NB4 (cell line): Measurements from ENCODE around the gene FAIM2.

Source experiments
- DNase-seq: peaks from one replicate; pipeline ENCODE4 v3.0.0; 2010; ENCODE audit warnings: low read depth
- H3K4me3 ChIP-seq: one replicate; pipeline ENCODE4 v1.5.1; 2011; ENCODE audit warnings: mild to moderate bottlenecking, low read depth, low read length, moderate library complexity
- MAX ChIP-seq: IDR thresholded peaks from 2 replicates; pipeline ENCODE4 v1.6.1; 2011; ENCODE audit warnings: low read depth, low read length
- MYC ChIP-seq: IDR thresholded peaks from 2 replicates; pipeline ENCODE4 v1.6.1; 2011; ENCODE audit warnings: low read depth, low read length
- POLR2A ChIP-seq: IDR thresholded peaks from 2 replicates; pipeline ENCODE4 v1.6.1; 2011; ENCODE audit warnings: mild to moderate bottlenecking; ENCODE audit not compliant: insufficient read length; ENCODE audit errors: extremely low read depth
- TF ChIP-seq, protein P1 (sequence below): IDR thresholded peaks from one replicate; pipeline ENCODE4 v1.5.1; 2012; ENCODE audit warnings: low read depth, low read length

Gene FAIM2

GRCh38 chr12:49878021-49878420, 25.7 kb downstream of the FAIM2 start:
- no peak overlapping the region for H3K4me3 ChIP-seq
- no peak for DNase-seq
- TF ChIP-seq POLR2A = no peak
- no peak for TF ChIP-seq MYC
- no peak for TF ChIP-seq MAX
- TF ChIP-seq, protein P1, sequence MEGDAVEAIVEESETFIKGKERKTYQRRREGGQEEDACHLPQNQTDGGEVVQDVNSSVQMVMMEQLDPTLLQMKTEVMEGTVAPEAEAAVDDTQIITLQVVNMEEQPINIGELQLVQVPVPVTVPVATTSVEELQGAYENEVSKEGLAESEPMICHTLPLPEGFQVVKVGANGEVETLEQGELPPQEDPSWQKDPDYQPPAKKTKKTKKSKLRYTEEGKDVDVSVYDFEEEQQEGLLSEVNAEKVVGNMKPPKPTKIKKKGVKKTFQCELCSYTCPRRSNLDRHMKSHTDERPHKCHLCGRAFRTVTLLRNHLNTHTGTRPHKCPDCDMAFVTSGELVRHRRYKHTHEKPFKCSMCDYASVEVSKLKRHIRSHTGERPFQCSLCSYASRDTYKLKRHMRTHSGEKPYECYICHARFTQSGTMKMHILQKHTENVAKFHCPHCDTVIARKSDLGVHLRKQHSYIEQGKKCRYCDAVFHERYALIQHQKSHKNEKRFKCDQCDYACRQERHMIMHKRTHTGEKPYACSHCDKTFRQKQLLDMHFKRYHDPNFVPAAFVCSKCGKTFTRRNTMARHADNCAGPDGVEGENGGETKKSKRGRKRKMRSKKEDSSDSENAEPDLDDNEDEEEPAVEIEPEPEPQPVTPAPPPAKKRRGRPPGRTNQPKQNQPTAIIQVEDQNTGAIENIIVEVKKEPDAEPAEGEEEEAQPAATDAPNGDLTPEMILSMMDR = no peak

DNA sequence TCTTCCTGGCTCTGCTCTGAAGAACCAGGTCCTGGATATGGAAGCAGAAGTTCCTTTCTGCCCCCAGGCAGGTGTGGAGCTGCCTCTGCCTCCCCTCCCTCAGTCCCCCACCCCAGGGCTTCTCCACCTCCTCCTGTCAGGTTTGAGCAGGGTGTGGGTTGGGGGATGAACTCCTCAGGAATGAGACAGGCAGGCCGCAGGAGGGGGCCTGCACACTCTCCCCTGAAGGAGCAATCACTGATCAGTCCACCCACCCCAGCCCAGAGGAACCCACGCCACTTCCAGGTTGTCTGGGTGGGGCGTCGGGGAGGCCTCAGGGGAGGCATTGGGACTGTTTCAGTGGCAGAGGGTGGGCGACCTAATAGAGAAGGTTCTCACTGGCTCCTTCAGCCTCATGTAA, 26.6 kb downstream of the FAIM2 start:
- TF ChIP-seq MYC (no peak), MAX (no peak), POLR2A (no peak)
- TF ChIP-seq, protein P1 = no peak
- H3K4me3 ChIP-seq = no peak overlapping the region
- no peak for DNase-seq

DNA sequence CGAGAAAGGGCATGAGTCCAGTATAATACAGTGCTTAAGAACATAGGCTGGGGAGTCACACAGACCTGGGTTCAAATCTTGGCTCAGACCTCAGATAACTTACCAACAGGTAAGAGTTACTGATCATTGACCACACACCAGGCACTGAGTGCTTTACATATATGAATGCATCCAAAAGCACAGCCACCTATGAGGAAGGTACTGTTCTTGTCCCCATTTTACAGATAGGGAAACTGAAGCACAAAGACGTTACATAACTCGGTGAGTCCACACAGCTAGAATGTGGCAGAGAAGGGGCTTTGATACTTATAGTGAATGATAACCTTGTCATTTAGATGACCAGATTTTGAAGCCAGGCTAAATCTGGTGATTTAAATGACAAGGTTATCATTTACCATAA, 27.6 kb downstream of the FAIM2 start:
- H3K4me3 ChIP-seq = no peak overlapping the region
- TF ChIP-seq MYC (no peak), POLR2A (no peak), MAX (no peak)
- TF ChIP-seq, protein P1 = no peak
- DNase-seq = no peak

GRCh38 chr12:49875115-49875720, 28.5 kb downstream of the FAIM2 start:
- TF ChIP-seq MYC = no peak
- no peak for TF ChIP-seq MAX
- no peak for TF ChIP-seq POLR2A
- TF ChIP-seq, protein P1 = no peak
- DNase-seq = no peak
- no peak overlapping the region for H3K4me3 ChIP-seq

- TF ChIP-seq POLR2A (no peak), MAX (no peak), MYC (no peak)
- TF ChIP-seq, protein P1 = no peak
- DNase-seq = no peak
- H3K4me3 ChIP-seq = no peak overlapping the region
Observed at GRCh38 chr12:49874142-49874897, 29.4 kb downstream of the FAIM2 start.
